GM19395 (cell line): Measurements from ENCODE around the gene NDUFB2.
"Not testable (repeated sequence)": the region's sequence is repeated elsewhere in the genome, so short reads cannot be mapped to it uniquely, and the experiment has no call there.

Experiments used
- ATAC-seq: cut with Tn5 transposase; IDR thresholded peaks from one replicate; pipeline ENCODE4 v1.9.1; 2021; ENCODE audit warnings: mild to moderate bottlenecking, moderate library complexity; ENCODE audit not compliant: unreplicated experiment

The NDUFB2 gene

DNA sequence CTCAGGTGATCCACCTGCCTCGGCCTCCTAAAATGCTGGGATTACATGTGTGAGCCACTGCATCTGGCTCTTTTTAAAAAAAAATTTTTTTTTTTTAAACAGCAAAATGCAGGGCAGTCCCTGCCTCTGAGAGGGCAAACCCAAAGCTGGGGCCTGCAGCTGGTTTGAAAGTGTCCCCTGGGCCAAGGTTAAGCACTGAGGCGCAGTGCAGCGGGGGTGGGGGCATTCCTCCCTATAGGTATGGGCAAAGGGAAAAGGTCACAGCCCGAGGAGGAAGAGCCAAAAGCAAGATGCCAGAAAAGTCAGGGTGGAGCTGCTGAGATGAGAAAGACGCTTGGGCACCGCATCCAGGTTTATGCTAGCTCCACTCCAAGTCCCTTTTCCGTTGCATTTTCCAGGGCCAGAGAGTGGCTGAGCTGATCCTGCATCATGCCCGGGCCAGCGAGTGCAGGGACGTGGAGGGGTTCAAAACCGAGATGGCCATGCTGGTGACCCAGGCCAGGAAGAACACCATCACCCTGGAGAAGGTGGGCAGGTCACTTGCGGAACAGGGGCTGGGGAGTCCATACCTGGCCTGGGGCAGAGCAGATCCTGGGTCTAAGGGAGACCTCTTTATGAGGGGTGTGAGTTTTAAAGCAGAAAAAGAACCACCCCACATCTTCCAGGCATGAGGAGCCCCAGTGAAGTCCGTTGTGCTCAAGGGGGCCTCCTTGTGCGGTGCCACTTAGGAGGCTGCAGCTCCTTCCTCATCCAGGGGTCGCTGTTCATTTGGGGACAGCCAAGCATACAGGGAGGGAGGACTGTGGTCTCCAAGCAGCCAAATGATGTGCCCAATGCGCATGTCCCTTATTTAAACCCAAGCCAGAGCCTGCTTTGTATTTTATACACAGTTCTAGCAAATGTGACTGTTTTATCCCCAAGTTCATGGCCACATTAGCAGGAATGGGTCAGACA lies 7.0 kb upstream of the NDUFB2 start:
- ATAC-seq: no peak

DNA sequence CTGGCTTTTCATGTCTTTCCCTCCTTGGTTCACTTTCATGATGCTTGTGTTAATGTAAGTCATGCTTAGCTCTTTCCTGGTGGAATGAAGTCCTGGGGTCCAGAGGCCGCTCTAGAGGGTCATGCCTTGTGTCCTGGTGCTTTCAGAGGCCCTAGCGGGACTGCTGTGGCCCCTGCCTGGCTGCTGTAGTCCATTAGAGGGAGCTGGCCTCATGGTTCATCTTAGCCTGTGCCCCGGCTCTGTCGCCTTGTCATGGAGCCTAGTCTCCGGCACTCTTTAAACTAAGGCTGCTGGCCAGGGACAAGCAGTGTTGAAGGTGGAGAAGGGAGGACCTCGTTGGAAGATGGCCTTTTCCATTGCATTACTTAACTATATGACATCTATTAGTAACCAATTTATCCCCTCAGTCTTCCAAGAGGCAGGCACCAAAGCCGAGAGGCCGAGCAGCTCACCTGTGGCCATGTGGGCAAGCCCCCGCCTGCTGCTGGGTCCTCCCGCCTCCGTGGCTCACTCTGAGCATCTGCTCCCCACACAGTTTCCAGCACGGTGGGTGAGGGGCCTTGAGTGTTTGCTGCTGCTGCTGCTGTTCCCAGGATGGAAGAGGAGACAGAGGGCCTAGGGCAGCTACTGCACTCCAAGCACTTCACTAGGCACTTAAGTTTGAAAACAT lies 5.0 kb upstream of the NDUFB2 start:
- no peak for ATAC-seq

DNA sequence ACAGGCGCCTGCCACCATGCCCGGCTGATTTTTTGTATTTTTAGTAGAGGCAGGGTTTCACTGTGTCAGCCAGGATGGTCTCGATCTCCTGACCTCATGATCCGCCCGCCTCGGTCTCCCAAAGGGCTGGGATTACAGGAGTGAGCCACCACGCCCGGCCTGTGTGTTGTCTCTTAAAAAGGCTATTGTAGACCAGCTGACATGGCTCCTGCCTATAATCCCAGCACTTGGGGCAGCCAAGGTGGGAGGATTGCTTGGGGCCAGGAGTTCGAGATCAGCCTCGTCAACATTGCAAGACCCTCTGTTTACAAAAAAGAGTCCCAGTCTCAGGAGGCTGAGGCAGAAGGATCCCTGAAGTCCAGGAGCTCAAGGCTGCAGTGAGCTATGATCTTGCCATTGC lies 2.7 kb upstream of the NDUFB2 start:
- not testable (repeated sequence) for ATAC-seq

DNA sequence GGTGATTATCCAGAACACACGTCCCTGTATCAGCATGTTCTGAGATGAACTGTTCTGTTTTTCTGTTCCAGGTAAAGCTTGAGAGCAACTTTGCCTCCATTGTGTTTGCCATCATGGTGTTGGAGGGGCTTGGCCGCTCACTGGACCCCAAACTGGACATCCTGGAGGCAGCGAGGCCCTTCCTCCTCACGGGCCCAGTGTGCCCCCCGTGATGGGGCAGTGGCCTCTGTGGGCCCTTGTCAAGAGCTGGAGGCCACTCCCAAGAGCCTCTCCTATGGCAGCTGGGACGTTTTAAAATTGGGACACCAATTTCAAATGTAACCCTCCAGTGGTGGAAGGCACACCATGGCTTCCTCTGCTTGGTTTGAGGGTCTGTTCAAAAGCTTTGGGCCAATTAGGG lies 1.9 kb upstream of the NDUFB2 start:
- no peak for ATAC-seq

DNA sequence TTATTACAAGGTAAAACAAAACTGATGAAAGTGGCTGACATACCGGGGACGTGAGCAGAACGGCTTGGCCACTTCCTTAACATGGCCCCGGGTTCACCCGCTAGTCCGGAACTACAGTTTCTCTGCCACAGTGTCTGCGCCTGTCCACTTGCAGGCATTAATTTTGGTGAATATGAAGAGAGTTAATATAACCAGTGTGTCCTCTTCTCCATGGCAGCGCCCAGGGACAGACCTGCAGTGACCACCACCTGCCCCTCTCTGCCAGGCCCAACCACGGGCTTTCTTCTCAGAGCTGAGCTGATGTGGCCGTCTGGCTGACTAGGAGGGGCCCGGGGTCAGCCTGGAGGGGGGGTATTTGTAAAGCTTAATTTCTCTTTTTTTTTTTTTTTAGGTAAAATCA lies 1.1 kb upstream of the NDUFB2 start:
- no peak for ATAC-seq

DNA sequence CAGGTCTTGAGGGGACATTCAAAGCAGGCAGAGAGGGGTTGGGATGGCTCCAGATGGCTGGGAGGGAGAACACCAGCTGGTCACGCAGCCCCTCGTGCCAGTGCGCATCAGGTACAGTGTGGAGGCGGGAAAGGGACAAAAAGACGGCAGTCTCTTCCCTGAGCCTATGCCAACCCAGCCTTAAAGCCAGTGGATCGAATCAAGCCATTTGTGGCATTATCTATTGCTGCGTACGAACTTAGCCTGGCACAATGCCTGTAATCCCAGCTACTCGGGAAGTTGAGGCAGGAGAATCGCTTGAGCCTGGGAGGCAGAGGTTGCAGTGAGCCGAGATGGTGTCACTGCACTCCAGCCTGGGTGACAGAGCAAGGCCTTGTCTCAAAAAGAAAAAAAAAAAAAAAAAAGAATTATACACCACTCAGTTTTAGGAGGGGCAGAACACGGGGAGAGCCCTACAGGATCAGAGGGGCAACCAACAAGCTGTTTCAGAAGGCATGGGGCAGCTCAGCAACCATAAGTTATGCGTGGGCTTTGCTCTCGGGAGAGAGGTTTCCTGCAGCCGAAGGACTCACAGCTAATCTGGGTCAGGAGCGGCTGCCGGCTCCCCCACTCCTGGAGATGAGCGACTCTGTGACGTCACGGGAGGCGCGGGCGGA lies 356 bp upstream of the NDUFB2 start:
- peak; percentile 6 for ATAC-seq

DNA sequence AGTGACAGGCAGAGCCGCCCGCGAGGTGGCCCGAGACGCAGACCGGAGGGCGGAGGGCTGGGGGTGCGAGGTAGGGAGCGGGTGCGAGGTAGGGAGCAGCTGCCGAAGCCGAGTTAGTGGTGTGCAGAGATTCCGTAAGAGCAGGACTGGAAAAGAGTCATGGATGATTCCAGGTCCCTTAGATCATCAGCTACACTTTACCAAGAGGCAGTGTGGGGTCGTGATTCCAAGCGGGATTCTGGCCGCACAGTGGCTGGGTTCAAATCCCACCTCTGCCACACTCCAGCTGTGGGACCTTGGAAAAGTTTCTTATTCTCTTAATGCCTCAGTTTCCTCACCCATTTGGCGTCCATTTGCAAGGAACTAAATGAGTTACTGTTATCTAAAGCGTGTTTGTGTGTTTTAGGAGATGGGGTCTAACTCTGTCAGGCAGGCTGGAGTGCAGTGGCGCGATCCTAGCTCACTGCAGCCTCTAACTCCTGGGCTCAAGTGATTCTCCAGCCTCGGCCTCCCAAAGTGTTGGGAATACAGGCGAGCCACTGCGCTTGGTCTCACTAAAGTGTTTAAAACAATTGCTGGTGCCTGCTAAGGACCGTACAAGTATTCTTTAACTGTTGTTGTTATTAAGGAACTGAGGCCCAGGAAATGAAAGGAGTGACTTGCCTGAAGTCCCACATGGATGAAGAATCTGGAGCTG lies 1.1 kb downstream of the NDUFB2 start:
- no peak for ATAC-seq

DNA sequence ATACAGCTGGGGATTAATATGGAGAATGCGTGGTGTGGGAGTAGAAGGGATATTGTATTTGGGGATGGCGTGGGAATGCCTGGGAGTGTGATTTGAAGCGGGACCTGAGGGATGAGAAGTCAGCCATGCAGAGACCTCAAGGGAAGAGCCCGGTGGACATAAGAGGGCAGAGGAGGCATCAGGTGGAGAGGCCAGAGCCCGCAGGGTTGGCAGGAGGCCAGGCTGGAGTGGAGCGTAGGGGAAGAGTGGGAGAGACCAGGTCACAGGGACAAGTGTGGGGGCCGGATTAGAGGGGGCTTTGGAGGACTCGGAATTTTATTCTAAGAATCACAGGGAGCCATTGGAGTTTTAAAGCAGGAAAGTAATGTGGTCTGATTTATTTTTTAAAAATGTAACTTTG lies 2.0 kb downstream of the NDUFB2 start:
- no peak for ATAC-seq

DNA sequence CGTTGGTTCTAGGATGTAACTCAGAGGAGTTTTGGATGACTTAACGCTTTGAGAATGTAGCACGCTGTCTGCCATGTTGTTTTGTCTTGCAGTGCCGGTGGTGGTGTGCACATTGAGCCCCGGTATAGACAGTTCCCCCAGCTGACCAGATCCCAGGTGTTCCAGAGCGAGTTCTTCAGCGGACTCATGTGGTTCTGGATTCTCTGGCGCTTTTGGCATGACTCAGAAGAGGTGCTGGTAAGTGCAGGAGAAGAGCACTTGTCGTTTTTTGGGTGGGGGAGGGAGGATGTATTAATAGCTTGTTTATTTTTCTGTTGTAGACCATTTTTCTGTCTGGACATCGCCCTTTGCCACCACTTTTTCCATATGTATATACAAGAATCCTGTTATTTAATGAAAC lies 6.3 kb downstream of the NDUFB2 start:
- no peak for ATAC-seq

DNA sequence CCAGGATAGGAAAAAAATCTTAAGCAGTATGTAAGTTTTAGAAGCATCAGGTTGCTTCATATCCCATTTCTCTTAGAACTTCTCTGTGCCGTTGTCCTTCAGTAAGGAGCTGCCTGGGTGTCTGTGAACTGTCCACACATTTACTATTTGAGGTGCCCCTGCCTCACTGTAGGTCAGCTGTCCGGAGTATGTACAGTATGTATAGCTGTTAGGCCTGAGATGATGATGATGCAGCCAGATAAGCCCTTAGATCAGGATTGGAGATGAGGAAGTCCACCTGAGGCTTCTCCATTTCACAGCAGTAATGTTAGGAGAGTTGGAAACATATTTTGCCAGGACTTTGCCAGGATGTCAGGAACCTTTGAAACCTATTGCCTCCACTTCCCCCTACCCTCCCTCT lies 7.7 kb downstream of the NDUFB2 start:
- ATAC-seq: no peak

DNA sequence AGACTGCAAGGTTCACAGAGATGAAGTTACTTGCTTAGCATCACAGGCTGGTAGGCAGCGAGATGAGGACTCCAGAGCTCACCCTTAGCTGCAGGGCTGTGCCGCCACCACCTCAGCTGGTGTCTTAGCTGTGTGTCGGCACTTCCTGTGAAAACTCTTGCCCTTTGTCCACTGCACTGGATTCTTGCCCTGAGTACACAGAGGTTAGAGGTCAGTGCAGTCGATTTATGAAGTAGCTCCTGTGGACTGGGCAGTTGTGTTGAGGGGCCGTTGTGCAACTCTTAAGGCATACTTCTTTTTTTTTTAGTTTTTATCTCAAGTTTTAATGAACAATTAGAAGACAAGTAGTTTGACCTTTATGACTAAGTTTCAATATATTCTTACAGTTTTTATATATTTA lies 10.6 kb downstream of the NDUFB2 start:
- ATAC-seq: no peak

DNA sequence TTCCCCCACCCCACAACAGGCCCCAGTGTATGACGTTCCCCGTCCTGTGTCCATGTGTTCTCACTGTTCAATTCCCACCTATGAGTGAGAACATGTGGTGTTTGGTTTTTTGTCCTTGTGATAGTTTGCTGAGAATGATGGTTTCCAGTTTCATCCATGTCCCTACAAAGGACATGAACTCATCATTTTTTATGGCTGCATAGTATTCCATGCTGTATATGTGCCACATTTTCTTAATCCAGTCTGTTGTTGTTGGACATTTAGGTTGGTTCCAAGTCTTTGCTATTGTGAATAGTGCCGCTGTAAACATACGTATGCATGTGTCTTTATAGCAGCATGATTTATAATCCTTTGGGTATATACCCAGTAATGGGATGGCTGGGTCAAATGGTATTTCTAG lies 12.3 kb downstream of the NDUFB2 start:
- not testable (repeated sequence) for ATAC-seq

DNA sequence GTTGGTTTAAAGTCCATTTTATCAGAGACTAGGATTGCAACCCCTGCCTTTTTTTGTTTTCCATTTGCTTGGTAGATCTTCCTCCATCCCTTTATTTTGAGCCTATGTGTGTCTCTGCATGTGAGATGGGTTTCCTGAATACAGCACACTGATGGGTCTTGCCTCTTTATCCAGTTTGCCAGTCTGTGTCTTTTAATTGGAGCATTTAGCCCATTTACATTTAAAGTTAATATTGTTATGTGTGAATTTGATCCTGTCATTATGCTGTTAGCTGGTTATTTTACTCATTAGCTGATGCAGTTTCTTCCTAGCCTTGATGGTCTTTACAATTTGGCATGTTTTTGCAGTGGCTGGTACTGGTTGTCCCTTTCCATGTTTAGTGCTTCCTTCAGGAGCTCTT lies 15.9 kb downstream of the NDUFB2 start:
- not testable (repeated sequence) for ATAC-seq

DNA sequence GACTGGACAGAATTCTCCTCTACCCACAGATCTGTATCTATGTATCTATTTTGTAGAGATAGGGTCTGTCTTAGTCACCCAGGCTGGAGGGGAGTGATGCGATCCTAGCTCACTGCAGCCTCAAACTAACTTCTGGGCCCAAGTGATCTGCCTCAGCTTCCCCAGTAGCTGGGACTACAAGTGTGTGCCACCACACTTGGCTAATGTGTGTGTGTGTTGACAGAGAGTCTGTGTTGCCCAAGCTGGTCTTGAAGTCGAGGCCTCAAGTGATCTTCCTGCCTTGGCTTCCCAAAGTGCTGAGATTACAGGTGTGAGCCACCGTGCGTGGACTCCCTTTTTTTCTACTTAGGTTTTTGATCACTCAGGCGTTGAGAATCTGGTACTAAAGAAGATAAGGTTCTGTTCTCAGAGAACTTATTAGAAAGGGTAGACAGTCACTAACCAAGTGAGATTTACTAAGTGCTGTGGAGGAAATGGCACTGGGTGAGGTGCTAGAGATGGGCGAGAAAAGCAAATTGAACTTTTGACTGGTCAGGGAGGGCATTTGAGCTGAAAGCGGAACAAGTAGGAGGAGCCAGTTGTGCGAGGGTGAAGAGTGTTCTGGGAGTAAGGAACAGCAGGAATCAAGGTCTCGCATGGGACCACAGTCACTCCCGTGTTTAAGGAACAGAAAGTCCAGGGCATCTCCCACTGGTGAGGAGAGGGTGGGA lies 18.0 kb downstream of the NDUFB2 start:
- ATAC-seq: no peak

DNA sequence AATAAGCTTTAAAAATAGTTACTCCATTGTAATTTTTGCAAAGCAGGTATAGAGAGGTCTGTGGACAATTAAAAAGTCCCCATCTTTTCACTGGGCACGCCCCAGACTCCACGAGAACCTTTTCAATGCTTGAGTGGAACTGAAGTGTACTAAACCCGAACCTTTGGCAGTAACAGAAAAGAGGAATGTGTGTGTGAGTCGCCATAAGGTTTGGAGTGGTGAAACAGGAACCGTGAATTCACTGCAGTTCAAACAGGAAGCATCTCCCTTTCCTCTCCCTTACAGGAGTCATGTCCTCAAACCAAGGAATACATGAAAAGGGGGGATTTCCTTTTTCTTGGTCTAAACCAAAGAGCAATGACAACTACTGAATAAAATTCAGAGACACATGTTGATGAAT lies 23.2 kb downstream of the NDUFB2 start:
- no peak for ATAC-seq

DNA sequence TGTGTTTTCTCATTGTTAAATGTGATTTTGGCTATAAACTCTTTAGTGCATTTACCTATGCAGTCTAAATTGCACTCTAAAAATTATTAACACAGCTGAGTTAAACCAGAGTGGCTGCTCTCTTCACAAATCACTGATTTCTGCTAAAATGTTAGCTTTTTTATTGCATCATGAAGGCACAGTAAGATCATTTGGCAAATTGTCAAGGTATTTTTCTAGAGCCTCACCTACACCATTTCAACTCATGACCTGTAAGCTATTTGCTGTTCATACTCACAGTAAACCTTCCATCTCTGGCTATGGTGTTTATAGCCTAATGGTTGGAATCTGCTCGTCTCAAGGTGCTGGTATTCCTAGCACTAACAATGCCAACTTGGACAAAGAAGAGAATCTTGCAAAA lies 25.7 kb downstream of the NDUFB2 start:
- ATAC-seq: no peak

DNA sequence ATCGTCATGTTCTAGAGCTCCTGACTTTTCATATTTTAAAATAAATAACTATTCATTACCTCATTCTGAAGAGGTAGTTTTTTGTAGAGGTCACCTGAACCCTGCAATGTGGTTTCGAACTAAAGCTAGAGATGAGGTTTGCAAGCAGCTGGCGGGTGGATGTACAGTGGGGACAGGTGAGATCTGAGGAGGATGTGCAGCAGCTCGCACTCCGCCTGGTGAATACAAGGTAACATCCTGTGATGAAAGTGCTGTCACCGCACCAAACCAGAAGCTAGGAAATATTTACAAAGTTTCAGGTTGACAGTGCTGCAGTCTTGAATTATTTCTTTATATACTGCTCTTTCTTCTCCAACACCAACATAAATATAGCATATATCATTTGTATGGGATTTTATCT lies 26.5 kb downstream of the NDUFB2 start:
- no peak for ATAC-seq

DNA sequence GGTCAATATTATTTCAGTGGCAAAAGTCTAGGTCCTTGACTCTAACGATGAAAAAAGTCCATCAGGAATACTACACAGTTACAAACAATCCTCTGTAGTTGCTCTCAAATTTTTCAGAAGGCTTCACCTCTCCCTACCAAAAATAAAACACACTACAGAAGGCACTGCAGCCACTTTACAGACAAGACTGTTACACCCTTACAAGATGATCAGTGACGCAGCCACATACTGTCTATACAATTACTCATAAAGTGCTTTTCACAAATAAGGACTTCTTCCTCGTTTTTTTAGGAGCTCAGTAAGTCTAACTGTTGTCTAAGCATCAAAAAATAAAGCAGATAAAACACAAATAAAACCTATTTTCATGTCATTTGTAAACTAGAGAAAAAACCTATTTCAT lies 27.1 kb downstream of the NDUFB2 start:
- no peak for ATAC-seq

DNA sequence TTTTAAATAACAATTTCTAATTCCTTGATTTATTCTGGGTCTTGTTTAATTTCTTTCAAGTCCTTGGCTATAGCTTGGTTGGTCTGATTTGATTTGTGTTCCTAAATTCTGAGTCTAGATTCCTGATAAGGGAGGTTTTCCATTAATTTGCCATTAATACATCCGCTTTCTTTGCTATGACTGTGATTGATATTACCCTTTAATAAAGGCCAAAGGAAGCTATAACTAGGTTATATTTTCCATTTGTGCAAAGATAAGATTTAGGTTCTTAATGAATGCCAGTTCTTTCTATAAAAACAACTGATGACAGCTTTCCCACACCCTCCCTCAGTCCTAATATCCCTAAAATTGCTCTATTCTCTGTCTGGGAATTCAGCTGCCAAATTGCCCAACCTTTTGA lies 28.2 kb downstream of the NDUFB2 start:
- ATAC-seq: no peak

DNA sequence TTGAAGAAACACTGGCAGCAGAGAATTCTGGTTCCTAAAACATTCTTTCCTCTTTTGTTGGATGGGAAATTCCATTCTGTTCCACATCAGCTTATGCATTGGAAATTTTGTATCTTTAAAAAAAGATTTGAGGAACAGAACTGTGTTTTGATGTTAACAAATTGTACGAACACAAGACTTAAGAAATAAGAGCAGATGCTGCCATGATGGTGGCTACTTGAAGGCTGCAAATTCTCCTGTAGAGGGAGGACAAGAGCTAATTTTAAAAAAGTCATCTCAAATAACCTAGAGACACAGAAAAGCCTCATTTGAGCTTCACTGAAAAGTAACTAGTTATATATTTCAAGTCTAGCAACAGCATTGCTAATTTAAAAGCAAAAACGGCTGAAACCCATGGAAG lies 29.8 kb downstream of the NDUFB2 start:
- ATAC-seq: no peak

DNA sequence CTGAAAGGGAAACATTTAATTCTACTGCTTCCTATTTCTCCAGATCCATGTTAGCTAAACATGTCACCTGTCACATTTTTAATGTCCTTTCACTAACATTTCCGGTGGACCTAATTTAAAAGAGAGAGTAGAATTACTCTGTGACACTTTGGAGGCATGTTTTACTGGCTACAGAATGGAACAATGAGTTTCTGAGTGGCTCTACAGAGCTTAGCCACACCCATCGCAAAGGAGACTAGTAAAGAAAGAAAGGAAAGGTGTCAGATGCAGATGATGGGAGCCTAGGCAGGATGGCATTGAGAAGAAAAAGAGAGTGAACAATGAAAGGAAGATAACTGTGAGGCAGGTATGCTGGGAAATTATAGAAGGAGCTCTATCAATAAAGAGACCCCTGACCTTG lies 35.9 kb downstream of the NDUFB2 start:
- ATAC-seq: no peak
